ENCODE measurements around the gene COX4I2. TPM values are rescaled to one million over a fixed set of nuclear protein-coding genes. Genes with fewer than 3 reads are reported as not detected.
"Not testable (repeated sequence)": the region's sequence is repeated elsewhere in the genome, so short reads cannot be mapped to it uniquely, and the experiment has no call there.

Gene COX4I2
- total RNA-seq, 2 experiments from 2014 or later = not detected

GRCh38 chr20:31638317-31638716, 605 bp downstream of the COX4I2 start:
- DNase-seq = no peak
- no peak overlapping the region for H3K4me3 Mint-ChIP-seq
- ChIA-PET CTCF (interaction anchor here (0.5 to 1.3 kb wide), 4 partner anchors 23 to 89 kb away, joined by 3 to 4 read pairs (median 4); no protein-coding TSS in a partner anchor), POLR2A (no interaction called here)
- H3K9me3 Mint-ChIP-seq (ENCODE audit: low read depth) = no peaks in the 10 kb centered on the region
- H3K27ac Mint-ChIP-seq = no peak overlapping the region
- peaks cover 5% of the 10 kb centered on the region for H3K27me3 Mint-ChIP-seq
- no peaks in the 10 kb centered on the region for H3K36me3 Mint-ChIP-seq (ENCODE audit: low read depth)
- intact Hi-C loops (cut with DNase I, micrococcal nuclease) = no loop called here
- peaks cover 4% of the 10 kb centered on the region for H3K4me1 Mint-ChIP-seq
- ATAC-seq = no peak

GRCh38 chr20:31638816-31639215, 1.1 kb downstream of the COX4I2 start:
- H3K9me3 Mint-ChIP-seq (ENCODE audit: low read depth) = no peaks in the 10 kb centered on the region

GRCh38 chr20:31640259-31640658, 2.5 kb downstream of the COX4I2 start:
- no peak for ATAC-seq
- intact Hi-C loops (cut with DNase I, micrococcal nuclease) = no loop called here
- POLR2A ChIA-PET = no interaction called here
- Mint-ChIP-seq H3K36me3 (ENCODE audit: low read depth) (no peaks in the 10 kb centered on the region), H3K4me3 (no peak overlapping the region), H3K4me1 (peaks cover 4% of the 10 kb centered on the region), H3K27me3 (peaks cover 5% of the 10 kb centered on the region), H3K9me3 (ENCODE audit: low read depth) (no peaks in the 10 kb centered on the region), H3K27ac (no peak overlapping the region)
- CTCF ChIA-PET = interaction anchor here (0.6 kb wide), 1 partner anchor 170 kb away, joined by 3 read pairs; no protein-coding TSS in a partner anchor
- no peak for DNase-seq

More at GRCh38 chr20:31638816-31639215, 1.1 kb downstream of the COX4I2 start:
- H3K4me1 Mint-ChIP-seq = peaks cover 4% of the 10 kb centered on the region
- ATAC-seq = no peak
- no peaks in the 10 kb centered on the region for H3K36me3 Mint-ChIP-seq (ENCODE audit: low read depth)
- H3K27ac Mint-ChIP-seq = no peak overlapping the region
- H3K27me3 Mint-ChIP-seq = peaks cover 5% of the 10 kb centered on the region
- ChIA-PET CTCF (interaction anchor here (0.5 to 1.3 kb wide), 3 partner anchors 23 to 26 kb away, joined by 3 to 4 read pairs (median 4); no protein-coding TSS in a partner anchor), POLR2A (no interaction called here)
- no peak for DNase-seq
- H3K4me3 Mint-ChIP-seq = no peak overlapping the region
- intact Hi-C loops (cut with DNase I, micrococcal nuclease) = no loop called here

GRCh38 chr20:31641391-31641790, 3.7 kb downstream of the COX4I2 start:
- no peak for ATAC-seq
- no peaks in the 10 kb centered on the region for H3K9me3 Mint-ChIP-seq (ENCODE audit: low read depth)
- H3K4me3 Mint-ChIP-seq = no peak overlapping the region
- no peak for DNase-seq
- peaks cover 4% of the 10 kb centered on the region for H3K4me1 Mint-ChIP-seq
- intact Hi-C loops (cut with DNase I, micrococcal nuclease) = no loop called here
- H3K36me3 Mint-ChIP-seq (ENCODE audit: low read depth) = no peaks in the 10 kb centered on the region
- CTCF ChIA-PET = interaction anchor here (0.6 to 1.3 kb wide), 2 partner anchors 9 to 21 kb away, joined by 3 read pairs; no protein-coding TSS in a partner anchor
- peaks cover 5% of the 10 kb centered on the region for H3K27me3 Mint-ChIP-seq
- H3K27ac Mint-ChIP-seq = no peak overlapping the region
- POLR2A ChIA-PET = no interaction called here

GRCh38 chr20:31642837-31643236, 5.1 kb downstream of the COX4I2 start:
- no peak for ATAC-seq
- H3K27ac Mint-ChIP-seq = no peak overlapping the region
- no peak for DNase-seq
- H3K4me3 Mint-ChIP-seq = no peak overlapping the region
- intact Hi-C loops (cut with DNase I, micrococcal nuclease) = no loop called here
- no peaks in the 10 kb centered on the region for H3K36me3 Mint-ChIP-seq (ENCODE audit: low read depth)
- H3K9me3 Mint-ChIP-seq (ENCODE audit: low read depth) = no peaks in the 10 kb centered on the region
- ChIA-PET POLR2A (no interaction called here), CTCF (interaction anchor here (2.6 kb wide), 1 partner anchor 9 kb away, joined by 12 read pairs; no protein-coding TSS in a partner anchor)
- H3K27me3 Mint-ChIP-seq = peaks cover 5% of the 10 kb centered on the region
- peaks cover 4% of the 10 kb centered on the region for H3K4me1 Mint-ChIP-seq

GRCh38 chr20:31643522-31643921, 5.8 kb downstream of the COX4I2 start:
- ATAC-seq (no peak), DNase-seq (no peak)
- ChIA-PET CTCF (interaction anchor here (0.6 to 2.6 kb wide), 3 partner anchors 10 to 80 kb away, joined by 3 to 12 read pairs (median 5); no protein-coding TSS in a partner anchor), POLR2A (no interaction called here)
- Mint-ChIP-seq H3K36me3 (ENCODE audit: low read depth) (no peaks in the 10 kb centered on the region), H3K9me3 (ENCODE audit: low read depth) (no peaks in the 10 kb centered on the region), H3K4me1 (peaks cover 4% of the 10 kb centered on the region), H3K4me3 (no peak overlapping the region), H3K27ac (no peak overlapping the region), H3K27me3 (peaks cover 5% of the 10 kb centered on the region)
- intact Hi-C loops (cut with DNase I, micrococcal nuclease) = no loop called here

- Mint-ChIP-seq H3K9me3 (ENCODE audit: low read depth) (no peaks in the 10 kb centered on the region), H3K4me1 (peaks cover 4% of the 10 kb centered on the region), H3K36me3 (ENCODE audit: low read depth) (no peaks in the 10 kb centered on the region), H3K27ac (no peak overlapping the region), H3K27me3 (peaks cover 7% of the 10 kb centered on the region), H3K4me3 (no peak overlapping the region)
- ATAC-seq = no peak
- intact Hi-C loops (cut with DNase I, micrococcal nuclease) = no loop called here
- ChIA-PET POLR2A (no interaction called here), CTCF (interaction anchor here (0.5 to 2.6 kb wide), 4 partner anchors 11 to 220 kb away, joined by 3 to 12 read pairs (median 4); no protein-coding TSS in a partner anchor)
- no peak for DNase-seq
Measured at GRCh38 chr20:31644701-31645100, 7.0 kb downstream of the COX4I2 start.

- POLR2A ChIA-PET; H3K27ac Mint-ChIP-seq; H3K9me3 Mint-ChIP-seq (ENCODE audit: low read depth); H3K4me1 Mint-ChIP-seq; intact Hi-C loops (cut with DNase I, micrococcal nuclease); DNase-seq; ATAC-seq; H3K36me3 Mint-ChIP-seq (ENCODE audit: low read depth); H3K4me3 Mint-ChIP-seq; H3K27me3 Mint-ChIP-seq: not testable (repeated sequence)
- CTCF ChIA-PET = interaction anchor here (0.6 to 3.7 kb wide), 6 partner anchors 11 to 80 kb away, joined by 3 to 17 read pairs (median 4); no protein-coding TSS in a partner anchor
Measured at GRCh38 chr20:31648104-31648503, 10.4 kb downstream of the COX4I2 start.

- H3K27me3 Mint-ChIP-seq = peaks cover 2% of the 10 kb centered on the region
- POLR2A ChIA-PET = no interaction called here
- no peak overlapping the region for H3K4me3 Mint-ChIP-seq
- H3K9me3 Mint-ChIP-seq (ENCODE audit: low read depth) = no peaks in the 10 kb centered on the region
- H3K4me1 Mint-ChIP-seq = peaks cover 1% of the 10 kb centered on the region
- H3K36me3 Mint-ChIP-seq (ENCODE audit: low read depth) = no peaks in the 10 kb centered on the region
- ATAC-seq (no peak), DNase-seq (no peak)
- CTCF ChIA-PET = interaction anchor here (0.6 to 1.6 kb wide), 2 partner anchors 19 to 566 kb away, joined by 3 to 4 read pairs; no protein-coding TSS in a partner anchor
- H3K27ac Mint-ChIP-seq = no peak overlapping the region
- intact Hi-C loops (cut with DNase I, micrococcal nuclease) = no loop called here
Measured at GRCh38 chr20:31652917-31653396, 15.2 kb downstream of the COX4I2 start.

GRCh38 chr20:31653561-31653960, 15.8 kb downstream of the COX4I2 start:
- Mint-ChIP-seq H3K4me1 (peaks cover 1% of the 10 kb centered on the region), H3K27me3 (peaks cover 2% of the 10 kb centered on the region), H3K27ac (no peak overlapping the region), H3K36me3 (ENCODE audit: low read depth) (no peaks in the 10 kb centered on the region), H3K4me3 (no peak overlapping the region), H3K9me3 (ENCODE audit: low read depth) (no peaks in the 10 kb centered on the region)
- intact Hi-C loops (cut with DNase I, micrococcal nuclease) = no loop called here
- CTCF ChIA-PET = interaction anchor here (1.6 kb wide), 1 partner anchor 19 kb away, joined by 4 read pairs; no protein-coding TSS in a partner anchor
- ATAC-seq (no peak), DNase-seq (no peak)
- POLR2A ChIA-PET = no interaction called here

- Mint-ChIP-seq H3K27ac (no peak overlapping the region), H3K4me1 (peaks cover 1% of the 10 kb centered on the region), H3K4me3 (no peak overlapping the region), H3K27me3 (no peaks in the 10 kb centered on the region), H3K9me3 (ENCODE audit: low read depth) (no peaks in the 10 kb centered on the region), H3K36me3 (ENCODE audit: low read depth) (no peaks in the 10 kb centered on the region)
- POLR2A ChIA-PET = no interaction called here
- no peak for ATAC-seq
- intact Hi-C loops (cut with DNase I, micrococcal nuclease) = no loop called here
- CTCF ChIA-PET = interaction anchor here (0.6 to 0.8 kb wide), 2 partner anchors 33 to 69 kb away, joined by 3 to 4 read pairs; no protein-coding TSS in a partner anchor
- DNase-seq = no peak
Measured at GRCh38 chr20:31654534-31654933, 16.8 kb downstream of the COX4I2 start.
